GM23338 (cell line): Measurements from ENCODE around the gene ITPR3.
A peak's percentile ranks its signal among the peaks of the same experiment; 100 is the strongest.

Source experiments
- CTCF ChIP-seq, 2 experiments: fragments of 200-600 bp in 1 of 2; sonication (generic) in 1 of 2; conservative IDR thresholded peaks; 2 replicates each; pipeline versions ENCODE4 v1.5.1 to v1.6.1; 2016 to 2017; ENCODE audit warnings: antibody characterized with exemption in 2 of 2, low read depth in 2 of 2, mild to moderate bottlenecking in 2 of 2, moderate library complexity in 1 of 2
- ETS1 ChIP-seq: IDR thresholded peaks from 2 replicates; pipeline ENCODE4 v1.6.1; 2016; ENCODE audit warnings: antibody characterized with exemption
- EZH2 ChIP-seq: fragments of 200-600 bp; sonication (generic); IDR thresholded peaks from one replicate; pipeline ENCODE4 v1.8.0; 2017; ENCODE audit warnings: antibody characterized with exemption, mild to moderate bottlenecking, low read depth; ENCODE audit not compliant: unreplicated experiment
- EZH2phosphoT487 ChIP-seq: fragments of 200-600 bp; sonication (generic); IDR thresholded peaks from one replicate; pipeline ENCODE4 v1.8.1; 2018; ENCODE audit warnings: antibody characterized with exemption; ENCODE audit not compliant: unreplicated experiment
- JUNB ChIP-seq: IDR thresholded peaks from one replicate; pipeline ENCODE4 v1.6.1; 2016; ENCODE audit warnings: antibody characterized with exemption; ENCODE audit not compliant: unreplicated experiment
- POLR2AphosphoS5 ChIP-seq: IDR thresholded peaks from 2 replicates; pipeline ENCODE4 v1.6.1; 2016; ENCODE audit warnings: antibody characterized with exemption, low read depth
- STAT1 ChIP-seq: IDR thresholded peaks from one replicate; pipeline ENCODE4 v1.6.1; 2016; ENCODE audit warnings: antibody characterized with exemption; ENCODE audit not compliant: unreplicated experiment
- ZNF114 ChIP-seq: fragments of 250-450 bp; sonication (Bioruptor Pico); IDR thresholded peaks from 2 replicates; pipeline ENCODE4 v1.5.0; 2020; ENCODE audit warnings: mild to moderate bottlenecking, moderate library complexity
- ZNF331 ChIP-seq: fragments of 250-450 bp; sonication (Bioruptor Pico); IDR thresholded peaks from 2 replicates; pipeline ENCODE4 v1.5.0; 2020; ENCODE audit warnings: low read depth, mild to moderate bottlenecking, moderate library complexity
- ZNF462 ChIP-seq: fragments of 250-450 bp; sonication (Bioruptor Pico); IDR thresholded peaks from 2 replicates; pipeline ENCODE4 v1.5.0; 2020; ENCODE audit warnings: mild to moderate bottlenecking, moderate library complexity

- TF ChIP-seq JUNB, result no peak
- peak; percentile 51 to 70 for TF ChIP-seq CTCF (conservative IDR thresholded peaks at IDR 0.05; ENCODE audit: low read depth in 2 of 2)
- no peak for TF ChIP-seq EZH2phosphoT487
- no peak for TF ChIP-seq STAT1
- TF ChIP-seq ZNF331 (CRISPR knock-in tag), result no peak
- no peak for TF ChIP-seq POLR2AphosphoS5
- TF ChIP-seq EZH2, result no peak
- no peak for TF ChIP-seq ZNF462 (CRISPR knock-in tag)
- no peak for TF ChIP-seq ZNF114 (CRISPR knock-in tag)
- TF ChIP-seq ETS1, result no peak
Observed at GRCh38 chr6:33583591-33584155, 37.4 kb upstream of the ITPR3 start.
